K562 (cell line): ENCODE measurements around the gene PPP4R4.
"Not testable (repeated sequence)": the region's sequence is repeated elsewhere in the genome, so short reads cannot be mapped to it uniquely, and the experiment has no call there.

Experiments used
- EHMT2 ChIP-seq: fragments of 450-650 bp; IDR thresholded peaks from 2 replicates; pipeline ENCODE4 v1.6.1; 2018; ENCODE audit warnings: antibody characterized with exemption
- ELF2 ChIP-seq: fragments of 250-450 bp; sonication (Bioruptor Pico); IDR thresholded peaks from 2 replicates; pipeline ENCODE4 v1.5.0; 2021; ENCODE audit warnings: mild to moderate bottlenecking
- GABPA ChIP-seq: fragments of 200-800 bp; sonication (Bioruptor generic); conservative IDR thresholded peaks from 2 replicates; pipeline ENCODE4 v1.6.1; 2016; ENCODE audit warnings: low read depth, missing genetic modification characterization, missing compliant biosample characterization
- HDAC2 ChIP-seq: fragments of 450-650 bp; IDR thresholded peaks from 2 replicates; pipeline ENCODE4 v1.6.1; 2016; ENCODE audit warnings: mild to moderate bottlenecking
- L3MBTL2 ChIP-seq: fragments of 450-650 bp; IDR thresholded peaks from 2 replicates; pipeline ENCODE4 v1.6.1; 2016; ENCODE audit warnings: mild to moderate bottlenecking, moderate library complexity
- MTA1 ChIP-seq: fragments of 450-650 bp; IDR thresholded peaks from 2 replicates; pipeline ENCODE4 v1.6.1; 2017; ENCODE audit warnings: borderline replicate concordance
- NR2F6 ChIP-seq: fragments of 450-650 bp; formaldehyde crosslinking; IDR thresholded peaks from 2 replicates; pipeline ENCODE4 v1.4.0; 2020; ENCODE audit warnings: mild to moderate bottlenecking
- POLR2A ChIP-seq: fragments of 450-650 bp; conservative IDR thresholded peaks from 2 replicates; pipeline ENCODE4 v1.6.1; 2016
- RAD51 ChIP-seq: fragments of 450-650 bp; IDR thresholded peaks from 2 replicates; pipeline ENCODE4 v1.7.1; 2016; ENCODE audit warnings: low read depth, mild to moderate bottlenecking, borderline replicate concordance
- YY1 ChIP-seq, 3 experiments: IDR thresholded peaks; 2 replicates each; pipeline ENCODE4 v1.6.1; 2011; ENCODE audit warnings: low read length in 2 of 3, mild to moderate bottlenecking in 2 of 3, moderate library complexity in 2 of 3, borderline replicate concordance in 1 of 3, control low read depth in 1 of 3, low read depth in 1 of 3; ENCODE audit not compliant: insufficient read depth in 3 of 3, insufficient replicate concordance in 2 of 3, control insufficient read depth in 1 of 3, insufficient read length in 1 of 3; ENCODE audit errors: extremely low read depth in 1 of 3
- ZNF316 ChIP-seq: fragments of 450-650 bp; IDR thresholded peaks from 2 replicates; pipeline ENCODE4 v1.6.1; 2016
- TF ChIP-seq, protein P1 (sequence below): sonication (generic); formaldehyde crosslinking; IDR thresholded peaks from 2 replicates; pipeline ENCODE4 v1.8.0; 2022; ENCODE audit warnings: mild to moderate bottlenecking, missing genetic modification reagents
- TF ChIP-seq, protein P2 (sequence below), 3 experiments: IDR thresholded peaks in 2 of 3; conservative IDR thresholded peaks in 1 of 3; 2 replicates each; pipeline ENCODE4 v1.5.1; 2011 to 2012; ENCODE audit warnings: low read length in 3 of 3, mild to moderate bottlenecking in 3 of 3, control low read depth in 2 of 3, improper control_type of control experiment in 1 of 3, inconsistent platforms in 1 of 3, low read depth in 1 of 3, mixed read lengths in 1 of 3, moderate library complexity in 1 of 3; ENCODE audit not compliant: insufficient read depth in 2 of 3
- TF ChIP-seq, protein P3 (sequence below): fragments of 250-450 bp; sonication (Bioruptor Pico); IDR thresholded peaks from 2 replicates; pipeline ENCODE4 v1.5.0; 2021

DNA sequence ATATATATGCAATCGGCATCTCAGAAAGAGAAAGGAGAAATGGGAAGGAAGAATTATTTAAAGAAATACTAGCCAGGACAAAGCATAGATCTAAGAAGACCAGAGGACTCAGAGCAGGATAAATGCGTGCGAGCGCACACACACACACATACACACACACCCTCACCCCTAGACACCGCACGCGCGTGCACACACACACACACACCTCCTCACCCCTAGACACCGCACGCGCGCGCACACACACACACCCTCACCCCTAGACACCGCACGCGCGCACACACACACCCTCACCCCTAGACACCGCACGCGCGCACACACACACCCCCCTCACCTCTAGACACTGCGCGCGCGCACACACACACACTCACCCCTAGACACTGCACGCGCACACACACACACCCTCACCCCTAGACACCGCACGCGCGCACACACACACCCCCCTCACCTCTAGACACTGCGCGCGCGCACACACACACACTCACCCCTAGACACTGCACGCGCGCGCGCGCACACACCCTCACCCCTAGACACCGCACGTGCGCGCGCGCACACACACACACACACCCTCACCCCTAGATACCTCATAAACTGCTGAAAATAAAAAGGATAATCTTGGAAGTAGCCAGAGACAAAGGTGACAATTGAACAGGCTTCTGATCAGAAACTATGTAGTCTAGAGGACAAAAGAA, 44.2 kb downstream of the PPP4R4 start:
- TF ChIP-seq L3MBTL2; GABPA (tag); RAD51; NR2F6 (CRISPR knock-in tag); MTA1; ZNF316; POLR2A; ELF2 (CRISPR knock-in tag); EHMT2; HDAC2; YY1 (IDR thresholded peaks at IDR 0.05; ENCODE audit: borderline replicate concordance in 1 of 3, control insufficient read depth in 1 of 3, extremely low read depth in 1 of 3, insufficient read depth in 3 of 3, insufficient read length in 1 of 3, insufficient replicate concordance in 2 of 3, low read depth in 1 of 3, low read length in 2 of 3): not testable (repeated sequence)
- TF ChIP-seq, protein P1, sequence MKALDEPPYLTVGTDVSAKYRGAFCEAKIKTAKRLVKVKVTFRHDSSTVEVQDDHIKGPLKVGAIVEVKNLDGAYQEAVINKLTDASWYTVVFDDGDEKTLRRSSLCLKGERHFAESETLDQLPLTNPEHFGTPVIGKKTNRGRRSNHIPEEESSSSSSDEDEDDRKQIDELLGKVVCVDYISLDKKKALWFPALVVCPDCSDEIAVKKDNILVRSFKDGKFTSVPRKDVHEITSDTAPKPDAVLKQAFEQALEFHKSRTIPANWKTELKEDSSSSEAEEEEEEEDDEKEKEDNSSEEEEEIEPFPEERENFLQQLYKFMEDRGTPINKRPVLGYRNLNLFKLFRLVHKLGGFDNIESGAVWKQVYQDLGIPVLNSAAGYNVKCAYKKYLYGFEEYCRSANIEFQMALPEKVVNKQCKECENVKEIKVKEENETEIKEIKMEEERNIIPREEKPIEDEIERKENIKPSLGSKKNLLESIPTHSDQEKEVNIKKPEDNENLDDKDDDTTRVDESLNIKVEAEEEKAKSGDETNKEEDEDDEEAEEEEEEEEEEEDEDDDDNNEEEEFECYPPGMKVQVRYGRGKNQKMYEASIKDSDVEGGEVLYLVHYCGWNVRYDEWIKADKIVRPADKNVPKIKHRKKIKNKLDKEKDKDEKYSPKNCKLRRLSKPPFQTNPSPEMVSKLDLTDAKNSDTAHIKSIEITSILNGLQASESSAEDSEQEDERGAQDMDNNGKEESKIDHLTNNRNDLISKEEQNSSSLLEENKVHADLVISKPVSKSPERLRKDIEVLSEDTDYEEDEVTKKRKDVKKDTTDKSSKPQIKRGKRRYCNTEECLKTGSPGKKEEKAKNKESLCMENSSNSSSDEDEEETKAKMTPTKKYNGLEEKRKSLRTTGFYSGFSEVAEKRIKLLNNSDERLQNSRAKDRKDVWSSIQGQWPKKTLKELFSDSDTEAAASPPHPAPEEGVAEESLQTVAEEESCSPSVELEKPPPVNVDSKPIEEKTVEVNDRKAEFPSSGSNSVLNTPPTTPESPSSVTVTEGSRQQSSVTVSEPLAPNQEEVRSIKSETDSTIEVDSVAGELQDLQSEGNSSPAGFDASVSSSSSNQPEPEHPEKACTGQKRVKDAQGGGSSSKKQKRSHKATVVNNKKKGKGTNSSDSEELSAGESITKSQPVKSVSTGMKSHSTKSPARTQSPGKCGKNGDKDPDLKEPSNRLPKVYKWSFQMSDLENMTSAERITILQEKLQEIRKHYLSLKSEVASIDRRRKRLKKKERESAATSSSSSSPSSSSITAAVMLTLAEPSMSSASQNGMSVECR (CRISPR knock-in tag), result not testable (repeated sequence)
- TF ChIP-seq, protein P2, sequence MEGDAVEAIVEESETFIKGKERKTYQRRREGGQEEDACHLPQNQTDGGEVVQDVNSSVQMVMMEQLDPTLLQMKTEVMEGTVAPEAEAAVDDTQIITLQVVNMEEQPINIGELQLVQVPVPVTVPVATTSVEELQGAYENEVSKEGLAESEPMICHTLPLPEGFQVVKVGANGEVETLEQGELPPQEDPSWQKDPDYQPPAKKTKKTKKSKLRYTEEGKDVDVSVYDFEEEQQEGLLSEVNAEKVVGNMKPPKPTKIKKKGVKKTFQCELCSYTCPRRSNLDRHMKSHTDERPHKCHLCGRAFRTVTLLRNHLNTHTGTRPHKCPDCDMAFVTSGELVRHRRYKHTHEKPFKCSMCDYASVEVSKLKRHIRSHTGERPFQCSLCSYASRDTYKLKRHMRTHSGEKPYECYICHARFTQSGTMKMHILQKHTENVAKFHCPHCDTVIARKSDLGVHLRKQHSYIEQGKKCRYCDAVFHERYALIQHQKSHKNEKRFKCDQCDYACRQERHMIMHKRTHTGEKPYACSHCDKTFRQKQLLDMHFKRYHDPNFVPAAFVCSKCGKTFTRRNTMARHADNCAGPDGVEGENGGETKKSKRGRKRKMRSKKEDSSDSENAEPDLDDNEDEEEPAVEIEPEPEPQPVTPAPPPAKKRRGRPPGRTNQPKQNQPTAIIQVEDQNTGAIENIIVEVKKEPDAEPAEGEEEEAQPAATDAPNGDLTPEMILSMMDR (IDR thresholded peaks at IDR 0.05 in 2 of 3, conservative IDR thresholded peaks at IDR 0.05 in 1 of 3; ENCODE audit: insufficient read depth in 2 of 3, low read depth in 1 of 3, low read length in 3 of 3), result not testable (repeated sequence)
- TF ChIP-seq, protein P3, sequence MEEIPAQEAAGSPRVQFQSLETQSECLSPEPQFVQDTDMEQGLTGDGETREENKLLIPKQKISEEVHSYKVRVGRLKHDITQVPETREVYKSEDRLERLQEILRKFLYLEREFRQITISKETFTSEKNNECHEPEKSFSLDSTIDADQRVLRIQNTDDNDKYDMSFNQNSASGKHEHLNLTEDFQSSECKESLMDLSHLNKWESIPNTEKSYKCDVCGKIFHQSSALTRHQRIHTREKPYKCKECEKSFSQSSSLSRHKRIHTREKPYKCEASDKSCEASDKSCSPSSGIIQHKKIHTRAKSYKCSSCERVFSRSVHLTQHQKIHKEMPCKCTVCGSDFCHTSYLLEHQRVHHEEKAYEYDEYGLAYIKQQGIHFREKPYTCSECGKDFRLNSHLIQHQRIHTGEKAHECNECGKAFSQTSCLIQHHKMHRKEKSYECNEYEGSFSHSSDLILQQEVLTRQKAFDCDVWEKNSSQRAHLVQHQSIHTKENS (CRISPR knock-in tag), result not testable (repeated sequence)
